OCI-LY3 (cell line): ENCODE data around the gene ROPN1.

ENCODE experiments used
- CTCF ChIP-seq: fragments of 200-600, 300-600 bp; sonication (generic); IDR thresholded peaks from 2 replicates; pipeline ENCODE4 v1.5.1; 2014; ENCODE audit warnings: antibody characterized with exemption, low read length, low read depth
- EZH2phosphoT487 ChIP-seq: fragments of 200-600 bp; shearing (Covaris generic); IDR thresholded peaks from 2 replicates; pipeline ENCODE4 v1.6.1; 2018; ENCODE audit warnings: antibody characterized with exemption, mixed run types, low read depth

- TF ChIP-seq CTCF (no peak), EZH2phosphoT487 (no peak)
These were observed 61.5 kb downstream of the ROPN1 start for GRCh38 chr3:123930445-123930844.
